GM19035 (cell line): ENCODE results near the gene TTC6.

Experiments
- ATAC-seq: cut with Tn5 transposase; IDR thresholded peaks from one replicate; pipeline ENCODE4 v1.9.1; 2021; ENCODE audit not compliant: unreplicated experiment

TTC6 gene

DNA sequence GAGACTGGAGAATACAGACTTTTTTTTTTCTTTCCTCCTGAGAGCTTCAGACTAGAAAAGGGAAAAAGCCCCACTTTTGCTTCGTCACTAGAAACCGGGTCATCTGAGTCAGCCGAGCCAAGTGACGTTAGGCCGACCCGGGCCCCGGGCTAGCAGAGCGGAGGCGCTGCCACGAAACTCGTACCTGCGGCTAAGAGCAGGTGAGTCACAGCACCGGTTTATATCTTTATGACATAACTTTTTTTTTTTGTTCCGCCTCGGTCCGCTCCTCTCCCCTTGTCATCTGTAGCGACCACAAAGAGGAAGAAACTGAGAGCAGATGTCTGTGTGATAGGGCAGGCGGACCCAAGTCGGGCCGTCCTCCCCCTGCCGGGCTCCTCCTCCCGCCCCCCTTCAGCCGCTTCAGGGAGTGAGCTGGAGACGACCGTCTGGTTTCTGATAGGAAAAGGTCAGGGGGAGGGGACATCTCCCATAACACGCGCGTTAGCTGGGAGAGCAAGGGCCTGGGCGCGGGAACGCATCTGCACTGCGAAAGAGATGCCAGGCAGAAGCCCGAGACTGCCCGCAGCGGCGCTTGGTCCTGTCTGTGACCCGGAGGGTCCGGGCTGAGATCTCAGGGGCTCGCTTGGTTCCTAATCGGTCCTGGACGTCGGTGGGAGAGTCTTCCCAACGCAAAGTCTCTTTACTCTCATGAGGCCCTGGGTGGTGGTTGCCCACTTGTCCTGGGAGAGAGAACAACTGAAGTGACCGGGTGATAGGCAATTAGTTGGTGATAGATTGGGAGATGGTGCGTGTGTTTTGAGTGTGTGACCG is 586 bp downstream of the TTC6 start:
- ATAC-seq: no peak

DNA sequence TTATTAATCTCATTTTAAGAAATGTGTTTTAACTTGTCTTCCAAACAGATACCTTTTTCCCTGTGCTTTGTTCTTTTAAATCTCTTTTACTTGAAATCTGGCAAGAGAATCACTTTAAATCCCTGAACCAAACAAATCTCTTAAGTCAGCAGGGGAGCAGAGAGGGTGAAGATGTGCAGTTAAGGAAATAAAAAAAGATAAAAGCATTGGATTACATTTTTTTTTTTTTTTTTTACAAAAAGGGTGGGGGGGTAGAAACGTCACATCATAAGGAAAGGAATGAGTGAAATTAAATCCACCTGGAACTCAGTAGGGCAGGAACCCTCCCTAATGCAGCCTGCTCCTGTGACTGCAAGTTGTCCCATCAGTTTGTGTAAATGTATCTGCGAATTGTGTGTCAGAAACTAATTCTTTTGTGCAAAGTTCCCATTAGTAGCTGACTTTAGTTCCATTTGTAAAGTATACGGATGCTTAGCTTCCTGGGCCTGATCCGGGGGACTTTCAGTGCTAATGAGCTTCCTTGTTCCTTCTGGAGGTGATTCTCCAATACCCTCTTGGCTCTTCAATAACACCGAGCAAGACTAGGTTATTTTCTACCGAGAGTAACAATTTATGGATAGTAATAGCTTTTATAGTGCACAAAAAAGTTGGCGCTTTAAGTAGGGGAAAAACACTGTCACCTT is 1.5 kb downstream of the TTC6 start:
- no peak for ATAC-seq

DNA sequence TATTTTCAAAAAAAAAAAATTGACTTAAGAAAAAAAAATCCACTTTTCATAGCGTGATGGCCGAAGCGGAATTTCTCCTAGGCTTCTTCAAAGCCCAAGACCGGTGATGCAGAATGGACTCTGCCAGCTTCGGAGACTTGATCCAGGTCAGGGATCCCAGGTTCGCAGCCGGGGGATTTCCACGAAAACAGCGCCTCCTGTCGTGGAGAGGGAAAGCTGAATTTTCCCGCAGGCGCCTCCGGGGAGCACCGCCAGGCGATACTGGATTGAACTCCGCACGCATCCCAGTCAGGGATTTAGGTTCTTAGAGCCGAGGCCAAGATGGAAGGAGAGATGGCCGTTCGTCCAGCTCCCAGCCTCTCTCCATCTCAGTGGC is 2.1 kb downstream of the TTC6 start:
- ATAC-seq: no peak

DNA sequence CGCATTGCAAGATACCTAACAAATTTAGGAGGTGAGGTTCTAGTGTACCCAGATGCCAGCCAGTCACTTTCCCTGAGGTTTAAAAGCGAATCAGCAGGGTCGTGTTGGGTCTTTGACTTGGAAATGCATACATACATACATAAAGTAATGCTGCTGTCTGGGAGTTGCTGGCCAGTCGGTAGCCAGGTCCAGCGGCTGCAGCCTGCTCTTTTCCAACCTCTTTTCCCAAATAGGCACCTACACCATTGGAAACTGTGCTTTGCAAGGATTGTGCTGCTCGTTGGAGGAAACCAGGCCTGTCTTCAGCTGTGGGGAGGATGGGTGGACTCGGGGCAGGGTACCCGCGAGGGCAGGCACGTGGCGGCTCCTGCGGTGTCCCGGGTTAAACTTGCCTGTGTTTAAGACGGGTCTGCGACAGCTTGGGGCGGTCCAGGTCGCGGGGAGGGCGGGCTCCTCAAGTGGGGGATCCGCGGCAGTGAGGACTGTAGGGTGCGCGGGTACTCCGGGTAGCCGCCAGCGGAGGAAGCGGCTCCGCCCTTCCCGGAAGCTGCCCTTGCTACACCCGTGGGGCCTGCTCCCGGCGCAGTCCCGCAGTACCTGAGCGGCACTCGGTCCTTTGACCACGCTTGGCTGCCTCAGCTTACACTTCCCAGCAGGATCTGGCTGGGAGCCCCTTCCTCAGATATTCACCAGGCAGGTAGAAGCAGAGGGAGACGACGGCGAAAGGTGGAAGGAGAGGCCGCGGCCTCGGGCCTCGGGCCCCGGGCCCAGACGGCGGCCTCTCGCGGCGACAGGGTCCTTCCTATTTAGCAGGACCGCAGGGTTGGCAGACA is 2.7 kb downstream of the TTC6 start:
- ATAC-seq: no peak

DNA sequence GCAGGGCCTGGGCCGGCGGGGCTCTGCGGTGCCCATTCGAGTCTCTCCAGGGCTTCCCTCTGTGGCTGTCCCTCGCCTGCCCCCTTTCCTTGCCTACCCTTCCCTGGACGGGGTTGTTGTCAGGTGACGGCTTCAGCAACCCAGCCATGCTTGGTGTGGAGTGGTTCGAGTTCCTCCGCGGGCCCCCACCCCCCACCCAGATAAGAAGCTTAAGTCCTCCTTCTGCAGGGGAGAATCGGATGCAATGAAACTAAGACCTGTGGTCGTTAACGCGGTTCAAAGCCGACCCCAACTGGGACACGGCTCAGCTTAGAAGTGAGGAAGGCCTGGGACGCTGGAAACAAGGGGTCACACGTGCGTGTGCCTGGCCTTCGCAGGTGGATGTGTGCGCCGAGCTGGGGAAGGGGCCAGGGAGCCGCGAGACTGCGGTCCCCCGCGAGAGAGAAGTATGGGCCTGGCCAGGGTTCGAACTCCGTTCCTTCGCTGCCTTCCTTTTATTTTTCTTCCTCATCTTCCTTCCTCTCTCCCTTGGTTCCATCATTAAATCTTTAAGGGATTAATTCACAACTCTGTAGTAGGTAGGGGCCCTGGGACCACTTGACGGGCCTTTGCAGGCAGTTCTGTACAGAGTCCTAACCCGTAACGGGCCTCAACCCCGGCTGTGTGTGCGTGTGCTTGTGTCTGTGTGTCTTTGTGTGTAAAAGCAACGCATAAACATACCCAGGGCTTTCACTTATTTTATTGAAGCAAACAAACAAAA is 3.5 kb downstream of the TTC6 start:
- no peak for ATAC-seq

DNA sequence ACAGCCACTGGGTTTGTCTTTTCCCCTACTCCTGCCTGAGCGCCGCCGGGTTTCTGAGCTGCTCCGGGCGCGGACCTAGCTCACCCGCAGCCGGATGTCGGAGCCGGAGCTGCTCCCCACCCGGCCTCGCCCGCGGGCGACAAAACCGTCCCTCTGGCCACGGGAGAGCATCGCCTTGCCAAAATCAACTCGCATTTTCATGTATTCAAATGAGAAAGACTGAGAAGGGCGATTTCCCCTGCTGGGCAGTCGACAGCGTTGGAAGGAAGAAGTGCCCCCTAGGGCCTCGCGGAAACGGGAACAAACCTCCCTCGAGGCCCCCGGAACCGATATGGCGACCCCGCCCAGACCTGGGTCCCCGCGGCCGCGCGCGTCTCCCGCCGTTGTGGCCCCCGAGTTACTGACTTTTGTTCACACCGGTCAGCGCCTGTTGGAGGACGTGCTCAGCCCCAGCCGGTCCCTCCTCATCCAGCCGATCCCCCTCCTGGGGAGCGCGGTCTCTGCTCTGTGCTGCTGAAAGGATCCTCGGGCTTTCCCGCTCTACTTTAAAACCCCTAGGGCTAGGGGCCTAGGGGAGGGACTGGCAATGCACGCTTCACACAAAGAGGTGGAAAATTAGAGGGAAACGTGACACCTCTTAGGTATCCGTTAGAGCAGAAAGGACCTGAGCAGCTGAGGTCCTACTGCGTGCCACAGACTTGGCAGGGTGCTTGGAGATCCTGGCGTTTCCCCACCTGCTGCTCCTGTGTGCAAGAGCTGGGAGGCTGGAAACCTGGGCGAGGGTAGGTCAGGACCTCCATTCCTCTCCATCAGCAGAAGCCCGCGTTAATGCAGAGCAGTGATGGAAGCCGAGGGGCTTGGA is 4.3 kb downstream of the TTC6 start:
- no peak for ATAC-seq

DNA sequence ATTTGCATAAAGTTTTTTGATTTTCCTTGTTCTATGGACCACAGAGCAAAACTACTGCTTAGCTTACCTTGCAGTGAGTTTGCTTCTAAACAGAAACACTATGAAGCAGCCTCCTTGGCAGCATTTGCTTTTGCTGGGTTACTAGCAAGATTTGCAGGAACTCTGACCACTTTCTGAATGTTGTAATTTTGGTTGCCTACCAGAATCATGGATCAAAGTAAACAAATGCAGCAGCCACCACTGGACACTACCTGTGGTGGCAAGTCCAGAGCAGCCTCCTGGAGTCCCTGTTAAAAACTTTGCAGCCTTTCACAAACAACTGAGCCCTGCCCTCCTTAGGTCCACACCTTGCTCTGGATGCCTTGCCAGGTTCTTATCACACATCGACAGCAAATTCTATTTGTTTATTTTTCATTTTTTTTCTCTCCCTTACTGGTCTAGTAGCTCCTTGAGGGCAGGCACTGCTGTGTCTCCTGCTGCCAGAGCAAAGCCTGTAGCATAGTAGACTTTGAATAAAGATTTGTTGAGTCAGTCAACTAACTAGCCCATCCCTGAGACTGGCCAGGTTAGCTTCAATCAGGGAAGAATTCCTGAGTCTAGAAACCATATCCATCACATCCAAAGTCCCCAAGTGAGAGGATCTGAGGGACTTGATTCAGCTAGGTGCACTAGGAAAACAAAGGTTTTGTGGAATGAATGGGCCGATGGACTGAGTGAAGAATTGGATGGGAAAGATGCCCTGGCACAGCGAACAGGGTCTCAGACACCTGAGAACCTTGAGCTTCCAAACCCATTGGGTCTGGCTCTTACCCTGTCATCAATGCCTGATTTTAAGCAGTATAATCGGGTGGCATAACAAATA is 5.7 kb downstream of the TTC6 start:
- no peak for ATAC-seq

DNA sequence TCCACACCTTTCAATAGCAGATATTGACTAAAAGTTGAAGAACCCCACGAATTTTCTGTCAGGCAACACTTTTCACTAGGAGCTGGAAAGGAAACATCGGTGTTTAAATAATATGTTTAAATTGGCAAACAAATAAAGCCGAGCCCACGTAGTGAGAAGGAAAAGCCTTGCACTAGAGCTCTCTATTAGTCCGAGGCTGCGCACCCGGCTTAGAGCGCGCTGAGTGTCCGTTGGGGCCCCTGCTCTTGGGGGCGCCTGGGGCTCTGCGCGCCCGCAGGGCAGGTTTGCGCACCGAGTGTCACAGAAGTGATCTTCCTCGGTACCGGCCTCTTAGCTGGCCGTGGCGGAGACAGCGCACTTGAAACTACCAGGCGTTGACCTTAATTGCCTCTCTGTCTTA is 6.4 kb downstream of the TTC6 start:
- no peak for ATAC-seq

DNA sequence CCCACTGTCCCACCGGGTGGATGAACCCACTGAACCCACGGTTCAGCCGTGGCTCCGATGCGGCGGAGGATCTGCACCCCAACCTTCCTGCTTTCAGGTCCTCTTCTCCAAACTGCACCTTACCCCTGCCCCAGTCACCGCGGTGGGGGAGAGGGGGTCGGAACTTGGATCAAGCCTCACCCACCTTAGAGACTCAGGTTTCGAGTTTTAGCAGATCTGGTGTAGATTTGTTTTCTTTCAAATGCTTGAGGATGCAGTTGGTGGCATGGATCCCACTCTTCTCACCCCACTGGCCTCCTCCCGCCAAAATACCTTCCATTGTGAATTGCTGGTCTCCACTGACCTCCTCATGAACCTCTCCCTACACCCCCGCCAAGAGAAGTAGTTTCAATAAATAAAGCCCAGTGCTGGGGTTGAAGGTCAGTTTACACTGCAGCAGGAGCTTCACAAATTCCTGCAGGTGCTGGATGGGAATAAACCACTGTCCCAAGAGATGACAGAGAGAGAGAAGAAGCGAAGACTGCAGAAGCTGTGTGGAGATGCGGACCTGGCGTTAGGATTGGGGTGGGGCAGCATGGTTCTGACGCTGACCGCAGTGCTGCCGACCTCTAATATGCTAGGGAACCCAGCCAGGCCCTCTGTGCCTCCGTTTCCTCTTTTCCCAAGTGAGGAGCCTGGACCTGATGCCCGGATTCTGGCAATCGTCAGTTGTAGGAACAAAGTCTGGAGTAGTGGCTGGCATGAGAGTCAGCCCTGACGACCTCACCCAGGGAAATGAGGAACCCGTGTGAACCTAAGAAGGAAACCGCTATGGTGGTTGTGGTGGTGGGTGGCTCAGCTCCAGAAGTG is 7.4 kb downstream of the TTC6 start:
- ATAC-seq: no peak

DNA sequence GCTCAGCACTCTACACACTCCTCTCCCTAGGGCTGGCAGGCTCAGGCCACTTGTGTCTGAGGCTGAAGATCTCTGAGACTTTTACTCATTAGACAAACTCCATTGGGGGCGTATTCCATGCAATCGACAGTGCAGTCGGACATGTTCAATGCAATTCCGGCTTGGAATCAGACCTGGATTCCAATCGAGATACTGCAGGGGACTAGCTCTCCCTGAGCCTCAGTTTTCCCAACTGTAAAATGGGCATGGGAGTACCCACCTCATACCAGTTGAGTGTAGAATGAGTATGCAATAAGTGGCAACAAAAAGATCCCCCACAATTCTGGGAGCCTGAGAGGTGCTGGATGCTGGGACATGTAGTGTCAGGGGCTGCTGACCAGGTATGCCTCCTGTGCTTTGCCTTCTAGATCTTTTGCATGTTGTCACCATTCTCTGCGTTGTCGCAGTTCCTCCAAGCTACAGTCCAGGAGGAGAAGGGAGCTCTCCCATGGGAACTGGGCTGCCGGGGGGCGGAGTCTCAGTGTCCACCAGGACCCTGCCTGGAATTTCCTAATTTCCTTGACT is 8.3 kb downstream of the TTC6 start:
- no peak for ATAC-seq

DNA sequence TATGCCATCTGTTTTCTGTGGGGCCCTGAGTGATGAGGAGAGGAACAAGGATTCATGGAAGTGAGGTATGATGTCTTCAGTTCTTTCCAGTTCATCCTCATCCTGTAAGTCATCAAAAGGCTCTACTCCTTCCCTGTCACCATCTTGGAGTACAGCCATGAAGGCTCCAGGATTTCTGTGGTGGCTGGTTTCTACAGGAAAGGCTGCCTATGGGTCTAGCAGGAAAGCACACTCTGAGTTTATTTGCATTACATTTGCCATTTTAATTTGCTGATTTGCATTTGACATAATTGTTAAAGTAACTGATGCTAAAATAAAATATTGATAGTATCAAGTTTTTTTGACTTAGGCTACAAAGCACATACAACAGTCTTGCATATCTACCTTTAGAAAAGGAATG is 11.2 kb downstream of the TTC6 start:
- no peak for ATAC-seq

DNA sequence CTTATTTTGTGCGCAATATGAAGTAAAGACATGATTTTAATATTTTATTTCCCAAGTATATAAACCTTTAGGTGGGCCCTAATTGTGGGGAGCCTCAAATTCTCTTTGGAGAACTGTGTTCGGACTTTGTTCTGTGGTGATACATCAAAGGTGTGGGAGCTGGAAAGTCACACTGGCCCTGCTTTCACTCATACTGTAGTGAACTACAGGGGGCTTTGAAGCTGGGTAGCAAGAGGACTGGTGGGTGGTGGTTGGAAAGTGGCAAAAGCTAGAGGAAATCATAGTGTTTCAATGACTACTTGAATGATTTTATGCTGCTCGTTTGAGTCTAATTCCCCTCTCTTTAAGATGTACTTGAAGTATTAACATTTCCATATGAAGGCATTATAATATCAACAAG is 13.2 kb downstream of the TTC6 start:
- no peak for ATAC-seq

DNA sequence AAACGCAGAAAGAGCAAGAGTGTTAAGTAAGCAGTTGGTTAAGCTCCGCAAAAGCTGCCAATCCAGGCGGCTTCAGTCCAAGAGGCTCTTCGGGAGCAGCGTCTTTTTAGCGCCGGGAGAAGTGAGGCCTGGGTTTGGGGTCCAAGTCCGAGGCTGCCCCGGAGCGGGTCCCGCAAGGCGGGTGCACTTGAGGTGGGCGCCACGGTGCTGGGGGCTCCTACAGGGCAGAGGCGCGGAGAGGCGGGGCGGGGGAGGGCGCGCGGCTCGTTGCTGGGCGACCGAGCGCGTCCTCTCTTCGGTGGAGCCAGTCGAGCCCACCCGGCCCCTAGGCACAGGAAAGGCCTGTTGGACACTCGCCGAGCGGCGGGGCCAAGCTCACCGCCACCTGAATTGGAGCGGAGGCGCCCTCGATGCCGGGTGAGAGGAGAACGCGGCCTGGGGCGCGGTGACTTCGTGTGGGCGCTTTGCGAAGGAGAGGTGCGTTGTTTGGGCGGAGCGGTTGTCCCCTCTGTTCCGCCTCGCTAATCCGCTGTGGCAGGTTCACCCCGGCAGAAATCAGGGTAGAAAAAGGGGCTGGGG is 15.6 kb downstream of the TTC6 start:
- no peak for ATAC-seq

DNA sequence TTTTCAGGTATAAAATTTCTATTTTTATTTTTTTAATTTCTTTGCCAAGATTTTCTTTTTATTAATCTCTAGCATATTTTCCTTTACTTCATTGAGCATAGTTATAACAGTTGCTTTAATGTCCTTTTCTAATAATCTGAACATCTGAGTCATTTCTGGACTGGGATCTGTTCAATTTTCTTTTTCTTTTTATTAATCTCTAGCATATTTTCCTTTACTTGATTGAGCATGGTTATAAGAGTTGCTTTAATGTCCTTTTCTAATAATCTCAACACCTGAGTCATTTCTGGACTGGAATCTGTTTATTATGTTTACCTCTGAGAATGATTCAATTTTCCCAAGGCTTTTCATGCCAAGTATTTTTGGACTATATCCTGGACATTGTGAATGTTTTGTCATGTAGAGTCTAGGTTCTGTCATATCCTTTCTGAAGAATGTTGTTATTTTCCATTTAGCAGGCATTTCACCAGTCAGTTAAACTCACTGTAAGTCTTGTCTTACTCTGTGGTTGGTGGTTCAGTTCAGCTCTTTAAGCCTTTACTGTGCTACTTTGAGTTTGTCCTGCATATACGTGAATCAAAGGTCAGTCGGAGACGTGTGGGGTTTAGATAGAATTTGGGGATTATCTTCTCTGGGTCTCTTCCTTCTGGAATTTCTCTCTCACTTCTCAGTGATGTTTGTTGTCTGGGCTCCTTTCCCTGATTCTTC is 20.3 kb downstream of the TTC6 start:
- no peak for ATAC-seq

DNA sequence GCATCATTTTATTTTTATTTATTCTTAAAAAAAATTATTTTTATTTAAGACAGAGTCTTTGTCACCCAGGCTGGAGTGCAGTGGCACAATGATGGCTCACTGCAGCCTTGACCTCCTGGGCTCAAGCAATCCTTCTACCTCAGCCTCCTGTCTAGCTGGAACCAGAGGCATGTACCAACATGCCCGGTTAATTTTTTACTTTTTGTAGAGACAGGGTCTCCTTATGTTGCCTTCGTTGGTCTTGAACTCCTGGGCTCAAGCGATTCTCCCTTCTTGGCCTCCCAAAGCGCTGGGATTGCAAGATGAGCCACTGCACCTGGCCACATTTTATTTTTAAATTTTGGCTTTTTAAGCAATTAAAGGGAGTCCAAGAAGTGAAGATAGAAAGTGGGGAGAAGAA is 21.4 kb downstream of the TTC6 start:
- no peak for ATAC-seq

DNA sequence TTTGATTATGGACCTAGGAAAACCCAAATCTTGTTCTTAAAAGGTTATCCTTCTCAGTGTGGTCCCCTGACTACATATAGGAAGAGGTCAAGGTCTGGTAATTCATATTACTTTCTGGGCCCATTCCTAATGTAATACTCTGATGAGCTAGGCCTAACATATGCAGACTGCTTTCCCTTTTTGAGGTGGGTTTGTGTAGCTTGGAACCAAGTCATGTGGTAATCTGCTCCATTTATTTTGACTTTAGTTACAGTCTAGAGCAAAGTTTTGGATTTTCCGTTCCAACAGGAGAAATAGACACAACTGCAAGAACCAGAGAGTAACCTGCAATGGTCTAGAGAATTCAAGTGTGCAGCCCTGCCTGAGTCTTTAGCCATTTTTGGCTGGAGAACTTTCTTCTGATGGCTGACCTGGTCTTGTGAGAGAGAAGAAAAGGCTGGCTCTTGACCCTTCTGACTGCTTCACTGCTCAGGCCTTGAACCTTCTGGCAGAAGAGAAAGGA is 22.5 kb downstream of the TTC6 start:
- ATAC-seq: no peak

DNA sequence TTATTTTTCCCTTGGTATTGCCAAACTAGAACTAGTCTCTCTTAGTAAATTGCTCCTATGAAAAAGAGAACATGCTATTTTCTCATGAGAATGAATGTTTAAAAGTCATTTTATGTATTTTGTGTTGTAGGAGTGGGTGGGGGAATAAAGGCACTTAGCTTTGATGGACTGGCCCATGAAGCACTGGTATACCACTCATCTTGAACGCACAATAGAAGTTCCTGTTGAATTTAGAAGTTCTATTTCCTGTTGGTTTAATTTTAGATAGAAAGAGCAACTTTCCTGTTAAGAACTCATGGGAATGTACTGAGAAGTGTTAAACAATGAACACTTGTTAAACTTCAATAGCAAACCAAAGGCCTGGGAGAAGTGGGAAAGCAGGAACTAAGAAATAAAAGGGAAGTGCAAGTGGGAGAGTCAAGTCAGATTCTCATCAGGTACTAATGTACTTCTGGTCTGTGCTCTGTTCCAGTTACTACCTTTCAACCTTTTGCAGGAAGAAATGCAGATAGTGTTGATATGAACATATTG is 23.1 kb downstream of the TTC6 start:
- no peak for ATAC-seq
